Activated T-helper 9 cell treated with anti-CD3 and anti-CD28 coated beads, Interleukin-2, amount 50 U/mL, for 16 hours (primary cell): ENCODE measurements around the gene TGOLN2.

Experiments used
- DNase-seq: peaks from one replicate; pipeline ENCODE4 v3.0.0-alpha.2; 2020; ENCODE audit warnings: low read depth

TGOLN2 gene

DNA sequence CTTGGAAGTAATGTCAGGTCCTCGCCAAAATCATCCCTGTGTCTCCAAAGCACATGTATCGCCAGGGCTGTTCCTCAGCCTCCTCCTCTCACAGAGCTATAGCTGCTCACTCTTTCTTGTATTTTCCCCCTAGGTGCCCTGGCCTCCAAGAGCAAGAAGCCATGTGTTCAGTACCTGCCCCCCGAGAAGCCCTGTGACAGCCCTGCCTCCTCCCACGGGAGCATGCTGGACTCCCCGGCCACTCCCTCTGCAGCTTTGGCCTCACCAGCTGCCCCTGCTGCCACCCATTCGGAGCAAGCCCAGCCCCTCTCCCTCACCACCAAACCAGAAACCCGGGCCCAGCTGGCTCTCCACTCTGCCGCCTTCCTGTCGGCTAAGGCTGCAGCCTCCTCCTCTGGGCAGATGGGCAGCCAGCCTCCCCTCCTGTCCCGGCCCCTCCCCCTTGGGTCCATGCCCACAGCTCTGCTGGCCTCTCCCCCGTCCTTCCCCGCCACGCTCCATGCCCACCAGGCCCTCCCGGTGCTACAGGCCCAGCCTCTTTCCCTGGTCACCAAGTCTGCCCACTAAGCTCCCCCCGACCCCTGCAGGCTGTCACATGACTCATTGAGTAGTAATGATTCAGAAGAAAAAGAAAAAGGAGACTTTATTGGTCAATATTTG is 18.8 kb downstream of the TGOLN2 start:
- no peak for DNase-seq

DNA sequence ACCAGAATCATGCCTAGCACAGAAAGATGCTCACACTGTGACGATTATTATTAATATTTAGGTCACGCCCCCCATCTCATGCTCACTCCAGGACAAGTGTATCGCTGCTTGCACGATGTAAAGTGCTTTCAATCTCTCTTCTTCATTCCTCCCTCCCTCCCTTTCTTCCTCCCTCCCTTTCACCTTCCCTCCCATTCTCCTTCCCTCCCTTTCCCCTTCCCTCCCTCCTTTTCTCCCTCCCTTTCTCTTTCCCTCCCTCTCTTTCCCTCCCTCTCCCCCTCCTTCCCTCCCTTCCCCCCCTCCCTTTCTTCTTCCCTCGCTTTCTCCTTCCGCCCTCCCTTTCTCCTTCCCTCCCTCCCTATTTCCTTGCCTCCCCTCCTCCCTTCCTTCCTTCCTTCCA is 19.6 kb downstream of the TGOLN2 start:
- DNase-seq, result no peak

DNA sequence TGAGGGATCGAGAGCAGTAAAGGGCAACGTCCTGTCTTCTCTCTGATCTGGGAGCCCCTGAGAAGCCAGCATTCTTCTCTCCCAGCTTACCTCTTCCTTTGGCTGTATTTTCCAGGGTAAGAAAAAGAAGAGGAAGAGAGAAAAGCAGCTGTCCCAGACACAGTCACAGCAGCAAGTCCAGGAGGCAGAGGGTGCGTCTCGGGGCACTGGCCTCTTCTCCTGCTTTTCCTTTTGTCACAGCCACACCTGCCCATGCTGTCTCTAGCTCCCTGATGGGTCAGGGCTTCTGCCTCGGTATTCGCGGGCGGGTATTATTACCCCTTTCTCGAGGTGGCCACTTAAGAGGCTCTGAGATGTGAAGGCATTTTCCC is 20.3 kb downstream of the TGOLN2 start:
- DNase-seq, result no peak

DNA sequence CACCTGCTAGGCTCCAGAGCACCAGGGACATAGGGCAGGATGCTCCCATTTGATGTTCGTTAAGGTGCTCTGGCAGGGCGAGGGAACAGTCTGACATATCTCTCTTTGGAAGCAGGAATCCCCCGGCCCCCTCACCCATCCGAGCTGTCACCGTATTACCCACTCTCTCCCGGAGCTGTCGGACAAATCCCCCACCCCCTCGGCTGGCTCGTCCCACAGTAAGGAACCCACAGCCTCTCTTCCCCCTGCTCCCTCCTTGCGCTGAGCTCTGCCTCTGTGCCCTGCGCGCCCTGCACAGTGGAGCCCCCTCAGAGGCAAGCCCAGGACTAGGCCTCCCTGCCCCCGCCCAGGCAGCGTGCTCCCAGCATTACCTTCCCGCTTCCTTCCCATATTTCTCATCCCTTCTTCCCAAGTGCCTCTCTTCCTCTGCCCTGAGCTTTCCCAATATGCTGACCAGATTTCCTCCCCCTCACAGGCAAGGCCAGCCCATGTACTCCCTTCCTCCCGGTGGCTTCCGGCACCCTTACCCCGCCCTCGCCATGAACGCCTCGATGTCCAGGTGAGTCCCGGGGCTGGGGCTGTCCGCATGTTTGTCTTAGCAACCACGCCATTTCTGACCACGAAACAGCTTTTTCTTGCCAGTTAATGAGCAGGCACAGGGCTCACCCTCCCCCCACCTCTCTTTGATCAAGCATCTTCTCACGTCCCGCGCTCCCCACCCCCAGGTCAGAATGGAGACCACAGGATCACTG is 23.8 kb downstream of the TGOLN2 start:
- DNase-seq, result no peak

DNA sequence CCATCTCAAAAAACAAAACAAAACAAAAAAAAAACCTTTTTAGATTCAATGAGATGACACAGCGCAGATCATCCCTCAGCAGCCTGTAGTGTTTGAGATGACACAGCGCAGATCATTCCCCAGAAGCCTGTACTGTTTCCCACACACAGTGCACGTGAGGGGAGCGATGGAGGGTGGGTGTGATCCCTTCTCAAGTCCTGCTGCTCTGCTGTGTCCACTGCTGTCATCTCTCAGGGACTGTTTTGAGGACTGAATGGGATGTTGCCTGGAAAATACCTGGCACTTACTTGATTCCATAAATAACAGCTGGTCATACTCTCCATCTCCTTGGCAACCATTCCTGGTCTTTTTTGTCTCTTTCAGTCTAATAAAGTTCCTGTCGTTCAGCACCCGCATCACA is 25.7 kb downstream of the TGOLN2 start:
- DNase-seq, result no peak

DNA sequence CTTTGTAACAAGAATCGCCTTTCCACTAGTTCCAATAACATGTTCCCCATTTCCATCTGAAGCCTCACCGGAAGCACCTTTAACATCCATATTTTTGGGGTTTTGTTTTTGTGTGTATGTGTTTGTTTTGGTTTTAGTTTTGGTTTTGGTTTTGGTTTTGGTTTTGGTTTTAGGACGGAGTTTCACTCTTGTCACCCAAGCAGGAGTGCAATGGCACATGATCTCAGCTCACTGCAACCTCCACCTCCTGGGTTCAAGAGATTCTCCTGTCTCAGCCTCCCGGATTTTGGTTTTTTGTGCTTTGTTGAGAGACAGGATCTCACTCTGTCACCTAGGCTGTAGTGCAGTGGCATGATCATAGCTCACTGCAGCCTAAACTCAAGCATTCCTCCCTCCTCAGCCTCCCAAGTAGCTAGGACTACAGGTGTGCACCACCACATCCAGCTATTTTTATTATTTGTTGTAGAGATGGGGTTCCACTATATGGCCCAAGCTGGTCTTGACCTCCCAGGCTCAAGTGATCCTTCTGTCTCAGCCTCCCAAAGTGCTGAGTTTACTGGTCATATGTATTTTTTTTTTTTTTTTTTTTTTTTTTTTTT is 36.3 kb downstream of the TGOLN2 start:
- DNase-seq, result no peak

DNA sequence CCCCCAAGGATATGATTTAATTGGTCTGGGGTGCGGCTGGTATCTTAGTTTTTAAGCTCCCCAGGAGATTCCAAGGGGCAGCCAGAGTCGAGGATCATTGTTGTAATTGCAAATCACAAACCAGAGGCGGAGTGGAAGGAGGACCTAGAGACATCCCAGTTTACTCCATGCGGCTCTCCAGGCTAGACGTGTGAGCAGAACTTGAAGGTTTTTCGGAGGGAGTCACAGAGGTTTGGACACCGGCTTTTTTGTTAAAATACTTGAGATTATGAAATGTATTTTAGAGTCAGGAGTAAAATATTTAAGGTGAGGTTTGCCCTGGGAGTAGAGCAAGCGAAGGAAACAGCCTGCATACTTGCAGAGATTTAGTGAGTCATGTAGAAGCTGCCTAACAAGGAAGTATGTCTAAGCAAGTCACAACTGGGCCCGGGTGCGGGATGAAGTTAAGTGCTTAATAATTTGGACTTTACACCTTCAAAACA is 39.5 kb downstream of the TGOLN2 start:
- DNase-seq, result no peak

DNA sequence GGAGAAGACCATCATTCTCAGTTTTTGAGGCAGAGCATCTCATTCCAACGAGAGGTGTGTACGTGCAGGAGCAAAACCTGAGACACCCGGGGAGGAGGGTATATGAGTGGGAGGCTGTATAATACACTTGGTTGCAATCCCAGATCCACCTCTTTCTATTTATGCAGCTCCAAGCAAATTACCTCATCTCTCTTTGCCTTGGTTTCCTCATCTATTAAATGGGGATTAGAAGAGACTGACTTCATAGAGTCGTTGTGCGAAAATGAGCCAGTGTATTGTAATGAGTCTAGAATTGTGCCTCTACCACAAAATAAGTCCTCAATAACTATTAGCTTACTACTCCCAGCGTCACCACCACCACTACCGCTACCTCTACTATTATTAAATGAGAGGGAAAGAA is 40.1 kb downstream of the TGOLN2 start:
- no peak for DNase-seq

DNA sequence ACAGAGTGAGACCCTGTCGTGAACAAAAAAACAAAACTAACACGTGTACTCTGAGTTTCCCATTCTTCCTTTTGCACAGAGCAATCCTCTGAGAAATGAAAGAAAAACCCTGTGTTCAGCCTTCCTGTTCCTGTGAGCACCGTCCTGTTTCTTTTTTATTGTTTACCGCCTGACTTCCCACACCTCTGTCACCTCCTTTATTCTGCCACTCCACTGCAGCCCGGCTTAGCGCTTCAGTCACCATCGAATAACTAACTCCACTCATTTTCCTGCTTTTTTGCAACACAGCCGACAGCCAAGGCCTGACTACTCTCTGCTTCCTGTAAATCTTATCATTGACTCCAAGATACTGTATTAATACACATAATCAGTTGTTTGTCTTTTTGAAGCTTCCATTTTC is 40.9 kb downstream of the TGOLN2 start:
- no peak for DNase-seq

DNA sequence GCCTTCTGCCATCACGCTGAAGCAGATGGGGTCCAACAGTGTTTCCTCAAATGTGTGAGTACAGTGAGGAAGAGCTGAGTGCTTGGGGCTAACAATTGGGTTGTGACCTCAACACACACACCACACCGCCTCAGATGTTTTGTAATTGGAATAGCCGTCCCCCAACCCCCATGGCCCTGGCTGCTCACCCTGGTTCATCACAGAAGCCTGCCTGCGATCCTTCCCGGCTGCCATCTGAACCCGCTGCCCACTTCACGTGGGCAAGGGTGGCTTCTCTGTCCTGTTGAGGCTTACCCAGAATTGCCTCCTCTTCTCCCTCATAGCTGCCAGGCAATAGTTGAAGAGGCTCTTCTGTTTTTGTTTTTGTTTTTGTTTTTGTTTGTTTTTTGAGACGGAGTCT is 44.1 kb downstream of the TGOLN2 start:
- DNase-seq, result no peak

DNA sequence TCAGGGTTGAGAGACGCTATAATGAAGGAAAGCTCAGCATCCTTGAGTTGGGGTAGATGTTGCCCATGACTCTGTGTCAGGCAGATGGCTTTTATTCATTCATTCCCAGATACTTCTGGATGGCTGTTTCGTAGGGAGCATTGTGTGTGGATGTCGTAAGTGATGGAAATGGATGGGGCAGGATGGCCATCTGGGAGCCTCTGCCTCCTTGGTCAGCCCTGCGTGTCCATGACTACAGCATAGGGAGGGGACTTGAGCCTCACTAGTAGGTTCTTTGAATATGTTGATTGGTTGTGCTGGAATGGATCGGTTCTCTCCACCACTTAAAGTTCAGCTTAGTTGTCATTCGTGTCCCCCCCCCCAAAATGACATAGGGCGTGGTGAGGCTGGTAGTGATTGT is 44.9 kb downstream of the TGOLN2 start:
- DNase-seq, result no peak

DNA sequence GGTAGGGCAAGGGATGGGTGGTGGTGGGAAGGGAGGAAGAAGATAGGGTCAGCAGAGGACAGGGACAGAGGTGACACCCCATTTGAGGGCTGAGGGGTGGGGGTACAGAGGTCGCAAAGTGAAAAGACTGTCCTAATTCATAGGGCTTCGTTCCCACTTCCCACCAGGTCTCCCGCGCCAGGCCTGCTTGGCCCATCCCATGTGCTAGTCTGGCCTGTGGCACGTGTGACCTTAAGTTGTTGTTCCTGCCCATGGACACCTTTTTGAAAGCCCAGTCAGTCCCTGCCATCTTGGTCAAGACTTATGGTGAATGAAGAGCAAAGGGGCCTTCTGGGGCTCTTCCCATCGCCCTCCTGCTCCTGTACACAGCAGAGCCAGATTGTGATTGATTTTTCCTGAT is 46.2 kb downstream of the TGOLN2 start:
- no peak for DNase-seq

DNA sequence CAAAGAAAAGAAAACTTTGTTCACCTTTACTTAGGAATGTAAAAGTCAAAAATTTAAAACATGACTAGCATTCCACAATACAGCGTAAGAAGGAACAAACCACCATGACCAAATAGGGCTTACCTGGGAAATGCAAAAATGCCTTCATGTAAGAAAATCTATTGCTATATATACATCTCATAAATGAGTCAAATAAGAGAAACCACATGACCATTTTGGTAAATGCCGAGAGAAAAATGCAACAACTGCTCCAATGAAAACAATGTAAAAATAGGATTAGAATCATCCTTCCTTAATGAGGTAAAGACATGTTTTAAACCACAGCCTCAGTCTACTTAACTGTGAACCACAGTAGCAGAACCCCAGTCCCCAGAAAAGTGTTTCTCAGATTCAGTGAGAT is 49.4 kb downstream of the TGOLN2 start:
- DNase-seq, result no peak

DNA sequence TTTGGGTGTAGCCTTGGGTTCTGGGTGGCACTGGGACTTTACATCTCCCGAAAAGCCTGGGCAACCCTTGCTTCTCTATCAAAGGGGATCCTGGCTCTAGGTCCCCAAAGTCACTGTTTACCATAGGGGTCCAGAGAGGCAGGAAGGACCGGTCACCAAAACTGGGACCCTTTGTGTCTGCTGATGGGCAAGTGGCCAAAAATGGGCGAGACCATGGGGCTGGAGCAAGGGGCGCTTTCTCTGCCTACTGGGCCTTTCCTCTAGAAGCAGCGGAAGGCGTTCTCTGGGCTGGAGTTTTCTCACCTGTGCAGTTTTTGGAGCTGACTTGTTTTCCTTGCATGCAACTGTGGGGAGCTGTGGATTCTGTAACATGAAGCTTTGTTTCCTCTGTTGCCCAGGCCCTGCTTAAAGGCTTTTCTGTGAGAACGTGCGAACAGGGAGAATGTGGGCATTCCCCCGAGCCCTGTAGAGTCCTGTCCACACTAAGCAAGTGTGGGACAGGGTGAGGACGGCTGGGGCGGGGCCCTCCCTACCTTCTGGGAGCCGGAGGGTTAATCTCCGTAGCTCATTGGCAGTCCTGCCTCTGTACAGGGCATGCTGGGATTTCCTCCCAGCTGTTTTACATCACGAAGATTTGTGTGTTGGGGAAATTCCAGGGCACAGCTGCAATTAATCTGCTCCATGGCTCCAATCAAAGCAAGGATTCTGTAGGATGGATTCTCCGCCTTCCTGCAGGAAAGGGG is 50.2 kb downstream of the TGOLN2 start:
- no peak for DNase-seq

DNA sequence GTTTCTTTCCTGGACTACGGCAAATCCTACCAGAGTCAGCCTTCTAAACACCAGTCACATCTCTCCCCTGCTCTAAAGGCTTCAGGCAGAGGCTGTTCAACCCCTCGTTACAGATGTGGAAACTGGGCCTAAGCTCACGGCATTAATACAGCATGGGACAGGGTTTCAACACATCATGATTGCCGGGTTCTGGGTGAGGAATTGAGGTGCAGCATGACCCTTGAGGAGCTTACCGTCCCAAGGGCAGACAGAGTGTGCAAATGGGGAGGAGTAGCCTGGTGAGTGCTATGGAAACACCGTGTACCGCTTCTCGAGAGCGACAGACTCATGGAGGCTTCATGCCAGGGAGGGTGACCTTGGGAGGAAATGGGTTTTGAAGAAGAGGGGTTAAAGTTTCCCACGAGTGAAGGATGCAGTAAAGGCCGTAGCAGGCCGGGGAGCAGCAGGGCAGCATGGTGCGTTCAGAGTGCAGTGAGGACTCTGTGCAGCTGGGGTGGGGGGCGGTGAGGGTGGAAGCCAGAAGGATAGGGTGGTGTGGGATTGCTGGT is 51.1 kb downstream of the TGOLN2 start:
- no peak for DNase-seq

DNA sequence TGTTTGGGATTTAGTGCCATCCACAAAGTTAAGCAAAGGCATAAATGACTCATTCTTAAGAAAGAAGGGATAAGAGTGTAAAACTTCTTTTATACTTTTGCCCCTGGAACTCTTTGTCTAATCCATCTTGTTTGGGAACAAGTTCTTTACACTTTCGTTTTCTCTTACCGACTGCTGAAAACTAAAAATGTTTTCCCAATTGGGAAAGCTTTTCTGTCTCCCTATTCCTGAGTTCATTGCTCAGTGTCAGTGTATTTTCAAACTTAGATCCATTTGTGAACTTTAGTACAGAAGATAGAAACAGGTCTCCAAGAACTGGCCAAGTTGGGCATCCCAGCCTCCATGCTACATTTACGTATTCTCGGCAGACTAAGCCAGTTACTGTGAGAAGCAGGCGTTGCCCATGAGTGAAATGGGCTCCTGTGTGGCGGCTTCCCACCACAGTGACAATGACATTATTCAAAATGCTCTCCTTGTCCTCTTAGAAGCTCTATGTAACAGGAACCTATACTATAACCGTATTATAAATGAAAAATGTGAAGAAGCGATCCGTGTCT is 51.7 kb downstream of the TGOLN2 start:
- DNase-seq, result no peak

DNA sequence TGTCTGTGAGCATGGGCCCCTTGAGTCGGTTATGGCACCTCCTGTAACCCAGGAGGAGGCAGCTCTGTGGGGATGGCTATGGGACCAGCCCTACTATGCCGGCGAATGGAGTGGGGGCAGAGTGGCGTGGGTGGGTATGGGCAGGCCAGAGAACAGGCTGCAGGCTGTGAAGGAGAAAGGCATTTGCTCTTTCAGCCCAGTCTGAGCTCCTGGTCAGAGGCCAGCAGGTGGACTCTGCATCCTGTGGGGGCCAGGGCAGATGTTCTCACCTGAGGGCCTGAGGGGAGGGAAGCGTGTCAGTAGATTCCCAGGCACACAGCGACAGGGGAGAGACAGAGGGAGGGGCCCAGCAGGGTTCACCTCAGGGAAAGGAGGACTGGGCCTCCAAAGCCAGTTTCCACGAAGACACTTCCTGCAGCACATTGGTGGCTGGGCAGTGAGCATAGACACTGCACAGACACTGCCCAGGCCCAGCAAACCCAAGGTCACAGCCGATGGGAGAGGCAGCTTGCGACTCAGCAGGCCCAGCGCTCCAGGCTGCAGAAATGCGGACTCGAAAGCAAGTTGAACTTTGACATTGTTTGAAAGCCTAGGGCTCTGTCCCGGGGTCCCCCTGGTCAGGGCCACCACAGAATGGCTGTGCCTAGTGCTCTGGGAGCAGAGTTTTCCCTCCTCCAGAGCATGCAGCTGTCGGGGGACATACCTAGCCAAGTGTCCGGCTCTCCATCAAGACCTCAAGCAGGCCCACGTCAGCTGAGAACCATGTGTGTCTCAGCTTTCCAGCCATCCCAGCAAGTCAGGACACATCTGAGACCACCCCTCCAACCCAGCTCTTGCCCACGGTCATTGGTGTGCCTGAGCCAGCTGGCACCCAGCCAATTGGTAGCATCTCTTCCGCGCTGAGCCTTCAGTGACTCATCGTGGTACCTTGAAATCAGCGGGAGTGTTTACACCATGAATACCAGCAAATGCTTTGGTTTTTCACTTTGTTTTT is 53.8 kb downstream of the TGOLN2 start:
- no peak for DNase-seq

DNA sequence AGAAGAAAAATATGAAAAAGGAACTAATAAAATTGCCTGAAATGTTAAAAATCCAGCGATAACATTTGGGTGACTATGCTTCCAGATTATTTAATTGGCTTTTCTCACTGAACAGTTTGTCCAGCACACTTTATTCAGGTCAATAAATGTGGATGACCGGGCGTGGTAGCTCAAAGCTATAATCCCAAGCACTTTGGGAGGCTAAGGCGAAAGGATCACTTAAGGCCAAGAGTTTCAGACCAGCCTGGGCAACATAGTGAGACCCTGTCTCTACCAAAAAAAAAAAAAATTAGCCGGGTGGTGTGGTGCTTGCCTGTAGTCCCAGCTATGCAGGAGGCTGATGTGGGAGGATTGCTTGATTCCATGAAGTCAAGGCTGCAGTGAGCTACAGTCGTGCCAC is 55.4 kb downstream of the TGOLN2 start:
- no peak for DNase-seq

DNA sequence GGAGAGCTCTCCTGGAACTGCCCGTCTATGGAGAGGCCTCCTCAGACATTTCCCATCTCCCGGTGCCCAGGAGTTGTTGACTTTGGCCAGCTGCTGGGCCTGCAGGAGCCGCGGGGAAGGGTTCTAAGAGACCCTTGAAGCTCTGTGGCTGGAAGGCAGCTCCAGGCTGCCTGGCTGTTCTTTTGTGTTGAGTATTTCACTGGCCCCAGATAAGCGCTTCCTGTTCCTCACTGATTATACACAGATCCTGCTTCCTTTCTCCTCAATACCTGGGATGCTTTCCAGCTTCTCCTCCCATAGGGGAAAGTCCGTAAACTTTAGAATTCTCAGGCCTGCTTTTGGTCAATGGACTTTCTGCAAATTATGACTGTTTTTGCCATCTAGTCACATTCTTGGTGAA is 57.8 kb downstream of the TGOLN2 start:
- no peak for DNase-seq
